Vagina (tissue), 2 donors: Measurements from ENCODE around the gene MYLIP.

Experiments
- POLR2A ChIP-seq, 2 donors: fragments of 450-650 bp; IDR thresholded peaks; one replicate each; pipeline ENCODE4 v1.6.1; 2017; ENCODE audit warnings: antibody characterized with exemption in 2 of 2, mild to moderate bottlenecking in 2 of 2, moderate library complexity in 2 of 2
- TF ChIP-seq, protein P1 (sequence below), 3 experiments: fragments of 450-650 bp in 2 of 3; fragments of 200-600 bp in 1 of 3; sonication (generic) in 1 of 3; IDR thresholded peaks; one replicate each; pipeline ENCODE4 v1.5.1; 2017 to 2019; ENCODE audit warnings: antibody characterized with exemption in 3 of 3, mild to moderate bottlenecking in 2 of 3, moderate library complexity in 2 of 3

DNA sequence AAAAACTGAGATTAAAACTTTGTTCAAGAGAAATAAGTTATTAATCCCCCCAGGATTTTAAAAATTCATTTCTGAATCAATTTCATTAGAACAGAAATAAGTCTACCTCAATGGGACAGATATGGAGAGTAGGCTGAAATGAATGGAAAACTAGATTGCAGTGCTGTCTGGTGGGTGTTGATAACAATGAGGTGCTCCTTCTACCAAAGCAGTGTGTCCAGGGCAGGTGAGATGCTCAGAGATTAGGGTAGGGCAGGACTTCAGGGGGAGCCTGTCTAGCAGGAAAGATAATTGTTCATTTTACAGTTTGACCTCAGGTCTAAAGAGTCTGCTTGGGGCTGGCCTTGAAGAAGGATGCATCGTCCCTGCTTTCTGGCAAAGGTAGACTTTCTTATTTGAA is 38.0 kb upstream of the MYLIP start:
- TF ChIP-seq, protein P1, sequence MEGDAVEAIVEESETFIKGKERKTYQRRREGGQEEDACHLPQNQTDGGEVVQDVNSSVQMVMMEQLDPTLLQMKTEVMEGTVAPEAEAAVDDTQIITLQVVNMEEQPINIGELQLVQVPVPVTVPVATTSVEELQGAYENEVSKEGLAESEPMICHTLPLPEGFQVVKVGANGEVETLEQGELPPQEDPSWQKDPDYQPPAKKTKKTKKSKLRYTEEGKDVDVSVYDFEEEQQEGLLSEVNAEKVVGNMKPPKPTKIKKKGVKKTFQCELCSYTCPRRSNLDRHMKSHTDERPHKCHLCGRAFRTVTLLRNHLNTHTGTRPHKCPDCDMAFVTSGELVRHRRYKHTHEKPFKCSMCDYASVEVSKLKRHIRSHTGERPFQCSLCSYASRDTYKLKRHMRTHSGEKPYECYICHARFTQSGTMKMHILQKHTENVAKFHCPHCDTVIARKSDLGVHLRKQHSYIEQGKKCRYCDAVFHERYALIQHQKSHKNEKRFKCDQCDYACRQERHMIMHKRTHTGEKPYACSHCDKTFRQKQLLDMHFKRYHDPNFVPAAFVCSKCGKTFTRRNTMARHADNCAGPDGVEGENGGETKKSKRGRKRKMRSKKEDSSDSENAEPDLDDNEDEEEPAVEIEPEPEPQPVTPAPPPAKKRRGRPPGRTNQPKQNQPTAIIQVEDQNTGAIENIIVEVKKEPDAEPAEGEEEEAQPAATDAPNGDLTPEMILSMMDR (IDR thresholded peaks at IDR 0.05), result no peak
- TF ChIP-seq POLR2A (IDR thresholded peaks at IDR 0.05), result no peak
